NCI-H1105 treated with DMSO at 0.1 percent for 48 hours (cell line): ENCODE data around the gene TUT4.

Source experiments
- DNase-seq: peaks from one replicate; lab custom pipeline; 2025; lab: John Stamatoyannopoulos, UW

The TUT4 gene

DNA sequence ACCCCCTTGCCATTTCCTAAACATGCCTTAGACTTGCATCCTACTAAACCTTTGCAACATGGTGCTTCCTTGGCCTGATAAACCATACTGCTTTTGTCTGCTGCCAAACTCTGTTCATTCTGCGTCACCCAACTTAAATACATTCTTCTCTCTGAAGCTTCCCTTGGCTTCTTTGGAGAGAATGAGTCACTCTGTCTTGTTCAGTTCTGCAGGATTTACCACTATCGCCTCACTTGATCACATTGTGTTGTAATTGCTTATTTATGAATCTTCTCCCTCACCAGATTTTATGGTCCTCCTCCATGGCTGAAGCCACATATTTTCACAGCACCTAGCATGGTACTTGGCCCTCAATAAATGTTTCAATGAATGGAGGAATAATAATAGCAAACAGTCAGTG, 21.7 kb upstream of the TUT4 start:
- DNase-seq, result no peak

DNA sequence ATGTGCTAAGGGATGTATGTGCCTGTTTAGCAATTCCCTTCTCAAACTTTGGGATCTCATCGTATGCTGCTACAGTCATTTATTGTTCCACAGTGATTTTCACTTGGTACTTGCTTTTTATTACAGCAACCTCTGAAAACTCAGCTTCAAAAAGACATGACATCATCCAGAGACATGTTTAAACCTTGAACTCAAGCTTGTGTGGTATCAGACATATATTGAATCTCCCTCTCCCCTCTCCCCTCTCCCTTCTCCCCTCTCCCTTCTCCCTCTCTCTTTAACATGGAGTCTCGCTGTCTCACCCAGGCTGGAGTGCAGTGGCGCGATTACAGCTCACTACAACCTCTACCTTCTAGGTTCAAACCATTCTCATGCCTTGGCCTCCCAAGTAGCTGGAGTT, 19.5 kb upstream of the TUT4 start:
- no peak for DNase-seq

DNA sequence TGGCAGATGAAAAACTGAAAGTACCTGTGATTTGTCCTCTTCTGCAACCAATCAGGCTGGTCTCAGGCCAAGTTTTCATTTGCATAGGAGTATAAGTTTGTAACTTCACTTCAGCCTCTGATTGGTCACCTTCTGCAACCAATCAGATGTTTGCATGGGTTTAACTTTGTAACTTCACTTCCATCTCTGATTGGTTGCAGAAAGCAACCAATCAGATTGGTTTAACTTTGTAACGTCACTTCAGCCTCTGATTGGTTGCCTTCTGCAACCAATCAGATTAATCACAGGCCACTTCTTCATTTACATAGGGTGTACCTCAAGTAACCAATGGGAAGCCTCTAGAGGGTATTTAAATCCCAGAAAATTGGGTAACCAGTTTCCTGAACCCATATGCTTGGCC, 18.9 kb upstream of the TUT4 start:
- no peak for DNase-seq

DNA sequence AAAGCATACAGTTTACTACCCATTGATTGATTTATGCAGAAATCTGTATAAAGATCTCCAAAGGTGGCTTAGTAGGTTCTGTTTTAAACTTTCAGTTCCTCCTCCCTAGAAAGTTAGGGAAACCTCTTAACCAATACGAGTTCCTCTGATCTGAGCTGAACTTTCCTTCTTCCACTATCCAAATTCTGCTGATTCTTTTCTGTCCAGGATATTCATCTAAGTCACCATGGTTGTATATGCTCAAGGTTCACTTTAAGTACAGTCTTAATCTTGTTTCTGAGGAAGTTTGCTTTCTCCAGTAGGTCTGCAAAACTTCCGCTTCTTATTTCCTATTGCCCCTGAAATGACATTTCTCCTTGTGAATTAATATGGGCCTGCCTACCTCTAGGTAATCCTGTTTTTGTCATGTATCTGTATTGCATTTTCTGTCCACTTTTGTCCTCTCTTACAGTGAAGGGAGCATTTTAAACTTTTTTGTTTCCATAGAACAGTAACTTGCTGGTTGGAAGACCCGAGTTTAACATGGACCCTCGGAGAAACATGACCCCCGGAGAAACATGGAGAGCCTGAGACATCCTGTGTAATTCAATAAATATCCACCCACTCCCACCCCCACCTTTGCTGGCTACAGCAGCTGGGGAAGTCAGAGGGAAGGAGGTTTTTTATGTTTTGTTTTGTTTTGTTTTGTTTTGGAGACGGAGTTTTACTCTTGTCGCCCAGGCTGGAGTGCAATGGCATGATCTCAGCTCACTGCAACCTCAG, 16.7 kb upstream of the TUT4 start:
- DNase-seq, result no peak

DNA sequence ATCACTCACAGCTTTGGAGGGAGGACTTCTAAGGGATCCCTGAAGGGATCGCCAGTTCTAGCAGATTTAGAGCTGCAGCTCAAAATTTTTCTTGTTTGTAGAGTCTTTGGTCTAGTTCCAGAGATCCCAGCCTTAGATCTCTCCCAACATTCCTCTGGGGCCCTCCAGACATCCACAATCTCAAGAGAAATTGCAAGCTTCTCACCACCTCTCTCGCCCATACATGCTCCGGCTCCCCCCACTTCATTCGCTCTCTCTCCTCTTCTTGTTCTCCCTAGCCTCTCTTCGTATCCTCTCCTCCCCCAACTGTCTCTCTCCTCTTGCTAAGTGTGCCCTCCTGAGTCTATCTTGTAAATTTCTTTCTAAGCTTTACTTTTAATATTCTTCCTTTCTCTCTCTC, 15.1 kb upstream of the TUT4 start:
- no peak for DNase-seq

DNA sequence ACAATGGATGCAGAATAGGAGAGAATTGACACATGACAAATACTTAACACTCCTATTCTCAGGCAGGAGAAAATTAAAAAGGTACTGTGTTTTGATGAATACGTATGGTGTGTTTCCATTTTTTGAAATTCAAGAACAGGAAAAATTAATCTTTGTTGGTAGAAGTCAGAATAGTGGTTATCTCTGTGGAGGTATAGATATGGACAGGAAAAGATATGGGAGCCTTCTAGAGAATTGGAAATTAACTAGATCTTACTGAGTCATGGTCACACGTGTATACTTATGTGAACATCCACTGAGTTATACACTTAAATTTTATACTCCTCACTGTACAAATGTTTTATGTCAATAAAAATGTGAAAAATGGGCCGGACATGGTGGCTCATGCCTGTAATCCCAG, 9.9 kb upstream of the TUT4 start:
- no peak for DNase-seq

DNA sequence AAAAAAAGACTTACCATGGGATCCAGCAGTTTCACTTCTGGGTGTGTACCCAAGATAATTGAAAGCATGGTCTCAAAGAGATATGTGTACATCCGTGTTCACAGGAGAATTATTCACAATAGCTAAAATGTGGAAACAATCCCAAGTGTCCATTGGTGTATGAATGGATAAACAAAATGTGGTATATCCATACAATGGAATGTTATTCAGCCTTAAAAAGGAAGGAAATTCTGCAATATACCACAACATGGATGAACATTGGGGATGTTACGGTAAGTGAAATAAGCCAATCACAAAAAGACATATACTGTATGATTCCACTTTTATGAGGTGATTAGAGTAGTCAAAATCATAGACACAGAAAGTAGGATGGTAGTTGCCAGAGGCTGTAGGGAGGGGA, 7.0 kb upstream of the TUT4 start:
- no peak for DNase-seq

DNA sequence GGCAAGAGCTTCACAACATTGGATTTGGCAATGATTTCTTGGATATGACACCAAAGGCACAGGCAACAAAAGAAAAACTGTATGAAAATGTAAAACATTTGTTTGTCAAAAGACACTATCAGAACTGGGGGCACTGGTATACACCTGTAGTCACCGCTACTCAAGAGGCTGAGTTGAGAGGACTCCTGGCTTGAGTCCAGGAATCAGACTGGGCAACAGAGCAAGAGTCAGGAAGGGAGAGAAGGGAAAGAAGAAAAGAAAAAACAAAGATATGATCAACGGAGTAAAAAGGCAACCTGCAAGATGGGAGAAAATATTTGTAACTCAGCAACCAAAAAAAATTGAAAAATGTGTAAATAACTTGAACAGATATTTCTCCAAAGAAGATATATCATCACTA, 6.0 kb upstream of the TUT4 start:
- DNase-seq, result peak; percentile 75

DNA sequence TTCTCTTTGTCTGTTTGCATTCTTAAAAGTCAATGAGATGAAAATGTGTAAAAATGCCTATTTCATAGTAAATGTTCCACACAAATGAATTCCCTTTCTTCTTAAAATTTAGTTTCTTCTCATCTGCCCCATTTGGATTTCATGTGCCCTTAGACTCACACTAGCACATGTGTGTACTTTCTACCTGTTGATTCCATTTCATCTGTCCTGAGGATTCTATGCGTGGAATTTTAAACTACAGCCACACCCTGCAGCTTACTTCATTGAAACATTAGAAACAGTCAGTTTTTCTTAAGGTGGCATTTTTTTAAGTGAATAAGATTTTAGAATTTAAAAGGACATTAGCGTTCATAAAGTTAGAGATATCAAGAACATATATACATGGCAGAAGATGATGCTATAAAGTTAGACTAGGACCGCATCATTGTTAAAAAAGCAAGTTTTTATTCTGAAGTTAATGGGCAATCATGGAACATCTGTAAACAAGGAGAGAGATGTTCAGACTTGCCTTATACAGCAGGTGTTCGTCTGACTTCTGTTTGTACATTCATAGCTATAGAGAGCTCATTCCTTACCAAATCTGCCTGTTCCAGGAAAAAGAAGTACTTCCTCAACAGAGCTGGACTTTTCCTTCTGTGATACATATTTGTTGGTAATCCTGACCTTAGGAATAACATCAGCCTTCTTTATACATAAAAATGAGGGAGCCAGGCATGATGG, 3.9 kb upstream of the TUT4 start:
- DNase-seq, result peak; percentile 52

DNA sequence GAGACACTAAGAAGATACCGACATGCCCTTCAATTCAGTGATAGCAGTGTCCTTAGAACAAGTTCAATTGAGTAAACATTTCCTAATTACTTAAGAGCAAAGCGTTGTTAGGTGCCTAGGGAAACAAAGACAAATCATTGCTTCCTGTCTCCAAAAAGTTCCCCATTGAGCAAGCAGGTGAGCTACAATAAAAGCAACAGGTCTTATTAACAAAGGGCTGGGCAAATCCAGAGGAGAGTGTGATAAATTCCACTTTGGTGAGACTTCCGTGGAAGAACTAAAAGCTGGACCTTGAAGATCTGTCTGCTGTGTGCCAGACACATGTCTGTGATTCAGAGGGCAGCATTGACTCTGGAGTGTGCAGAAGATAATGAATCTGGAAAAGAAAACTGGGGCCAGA, 1.9 kb upstream of the TUT4 start:
- DNase-seq, result peak; percentile 8

DNA sequence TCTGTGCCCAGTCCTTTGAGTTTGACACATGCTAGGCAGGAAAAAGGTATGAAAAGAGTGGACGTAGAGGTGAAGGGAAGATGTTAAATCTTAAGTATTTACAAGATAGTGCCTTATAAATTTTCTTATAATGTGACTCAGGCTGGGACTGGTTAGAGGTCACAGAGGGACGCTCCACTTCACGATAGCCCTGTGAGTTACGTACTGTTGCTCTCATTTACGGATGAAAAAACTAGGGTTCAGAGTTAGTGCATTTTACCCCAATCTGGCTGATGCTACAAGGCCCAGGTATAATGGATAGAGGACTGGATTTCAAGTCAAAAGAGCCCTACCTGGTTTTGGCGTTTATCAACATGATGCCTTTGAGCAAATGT, 1.4 kb upstream of the TUT4 start:
- no peak for DNase-seq

DNA sequence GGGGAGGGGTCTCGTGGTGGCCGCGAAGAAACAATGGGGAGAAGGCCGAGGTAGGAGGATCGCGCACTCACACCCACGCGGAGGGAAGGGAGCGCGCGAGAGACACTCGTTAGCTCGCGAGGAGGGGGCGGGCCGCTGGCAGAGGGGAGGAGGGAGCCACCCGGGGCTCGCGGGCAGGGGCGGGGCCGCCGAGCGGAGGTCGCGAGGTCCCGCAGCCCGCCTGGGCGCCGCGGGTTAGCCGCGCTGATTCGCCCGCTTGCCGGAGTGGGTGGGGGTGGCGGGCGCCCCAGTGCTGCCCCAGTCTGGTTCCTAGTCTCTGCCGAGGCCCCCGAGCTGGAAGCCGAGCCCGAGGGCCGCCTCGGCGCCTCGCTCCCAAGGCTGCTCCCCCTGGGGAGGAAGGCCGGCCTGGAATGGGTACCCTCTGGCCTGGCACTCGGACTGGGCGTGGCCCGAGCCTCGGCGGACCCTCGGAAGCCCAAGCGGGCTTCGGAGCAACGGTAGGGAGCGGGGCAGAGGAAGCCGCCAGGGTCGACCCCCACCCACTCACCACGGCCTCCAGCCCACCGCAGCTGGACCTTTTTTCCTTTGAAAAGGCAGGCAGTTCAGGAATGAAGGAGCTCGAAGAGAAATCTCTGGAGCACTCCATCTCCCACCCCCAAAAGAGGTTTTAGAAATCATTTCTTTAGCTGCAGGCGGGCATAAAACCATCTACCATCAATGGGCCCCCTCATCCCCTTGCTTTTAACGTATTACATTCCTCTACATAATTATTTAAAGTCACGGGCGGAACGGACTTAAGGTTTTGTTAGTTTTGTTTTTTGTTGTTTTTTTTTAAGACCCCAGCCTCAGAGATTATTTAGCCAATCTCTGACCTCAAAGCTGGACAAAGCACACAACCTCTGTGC, 722 bp upstream of the TUT4 start:
- peak; percentile 84 for DNase-seq

DNA sequence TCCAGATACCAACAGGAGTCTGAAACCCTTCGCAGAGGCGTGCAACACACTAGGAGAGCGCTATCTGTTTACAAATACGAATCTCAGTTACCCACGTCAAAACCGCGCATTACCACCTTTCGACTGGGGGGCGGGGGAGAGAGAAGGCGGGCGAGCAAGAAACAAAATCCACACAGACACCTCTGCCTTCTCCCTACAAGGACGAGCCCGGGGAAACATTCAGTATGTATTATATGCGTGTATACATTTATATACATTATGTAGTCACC, 722 bp downstream of the TUT4 start:
- DNase-seq, result peak; percentile 65

DNA sequence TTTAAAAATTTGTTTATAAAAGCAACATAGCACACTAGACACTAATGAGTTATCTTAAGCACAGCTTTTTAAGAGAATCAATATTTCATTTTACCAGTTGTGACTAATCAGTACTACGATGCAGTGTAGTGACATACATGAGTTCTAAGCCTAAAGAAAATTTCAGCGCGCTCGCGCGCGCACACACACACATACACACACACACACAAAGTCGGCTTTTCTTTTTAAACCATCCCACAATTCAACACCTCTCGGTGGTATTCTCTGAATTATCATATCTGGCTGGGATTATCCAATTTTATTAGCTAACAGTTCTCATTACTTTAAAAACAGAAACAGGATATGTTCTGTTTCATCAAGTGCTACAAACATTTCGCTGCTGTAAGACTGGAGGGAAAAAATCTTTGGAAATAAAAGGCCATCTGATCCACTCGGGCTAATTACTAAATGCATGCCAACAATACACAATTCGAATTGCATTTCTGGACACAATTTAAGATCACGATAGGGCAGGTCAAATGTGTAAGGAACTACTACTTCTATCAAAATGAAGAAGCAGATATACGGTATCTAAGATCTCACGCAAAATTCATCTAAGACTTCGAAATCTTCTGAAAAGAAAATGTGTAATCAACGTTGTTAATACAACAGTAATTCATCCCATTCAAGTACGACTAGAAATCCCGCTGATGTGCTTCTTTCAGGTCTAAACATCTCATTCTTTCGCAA, 1.2 kb downstream of the TUT4 start:
- peak; percentile 54 for DNase-seq

DNA sequence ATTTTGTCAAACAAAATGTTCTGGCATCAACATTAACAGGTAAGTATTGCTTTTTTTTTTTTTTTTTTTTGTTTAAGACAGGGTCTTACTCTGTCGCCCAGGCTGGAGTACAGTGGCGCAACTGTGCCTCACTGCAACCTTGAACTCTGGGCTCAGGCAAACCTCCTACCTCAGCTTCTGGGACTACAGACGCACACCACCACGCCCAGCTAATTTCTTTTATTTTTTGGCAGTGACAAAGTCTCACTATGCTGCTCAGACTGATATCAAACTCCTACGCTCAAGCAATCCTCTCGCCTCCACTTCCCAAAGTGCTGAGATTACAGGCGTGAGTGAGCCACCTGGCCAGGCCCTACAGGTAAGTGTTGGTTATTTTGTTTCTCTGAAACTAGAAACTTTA, 2.4 kb downstream of the TUT4 start:
- DNase-seq, result no peak

DNA sequence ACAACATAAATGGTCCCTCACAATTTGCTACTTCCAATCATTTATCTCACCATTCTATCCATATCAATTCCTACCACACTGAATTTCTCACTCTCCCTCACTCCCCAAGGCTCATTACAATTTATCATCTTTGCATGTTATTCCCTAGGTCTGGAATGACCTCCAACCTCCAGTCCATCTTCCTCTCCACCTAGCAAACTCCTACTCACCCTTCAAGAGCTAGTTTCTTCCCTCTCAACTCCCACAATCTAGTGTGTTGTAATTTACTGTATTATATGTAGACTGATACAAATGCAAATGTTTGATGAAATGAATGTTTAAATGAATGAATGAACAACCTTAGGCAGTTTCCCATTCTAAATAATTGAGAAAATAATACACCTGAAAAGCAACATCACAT, 3.6 kb downstream of the TUT4 start:
- DNase-seq, result no peak

DNA sequence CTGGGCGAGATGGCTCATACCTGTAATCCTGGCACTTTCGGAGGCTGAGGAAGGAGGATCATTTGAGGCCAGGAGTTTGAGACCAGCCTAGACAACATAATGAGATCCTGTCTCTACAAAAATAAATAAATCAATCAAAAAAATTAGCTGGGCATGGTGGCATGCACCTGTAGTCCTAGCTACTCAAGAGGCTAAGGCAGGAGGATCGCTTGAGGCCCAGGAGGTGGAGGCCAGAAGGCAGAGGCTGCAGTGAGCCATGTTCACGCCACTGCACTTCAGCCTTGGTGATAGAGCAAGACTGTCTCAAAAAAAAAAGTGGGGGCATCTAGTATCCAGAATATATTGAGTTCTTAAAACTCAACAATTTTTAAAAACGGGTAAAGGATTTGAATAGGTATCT, 6.0 kb downstream of the TUT4 start:
- no peak for DNase-seq

DNA sequence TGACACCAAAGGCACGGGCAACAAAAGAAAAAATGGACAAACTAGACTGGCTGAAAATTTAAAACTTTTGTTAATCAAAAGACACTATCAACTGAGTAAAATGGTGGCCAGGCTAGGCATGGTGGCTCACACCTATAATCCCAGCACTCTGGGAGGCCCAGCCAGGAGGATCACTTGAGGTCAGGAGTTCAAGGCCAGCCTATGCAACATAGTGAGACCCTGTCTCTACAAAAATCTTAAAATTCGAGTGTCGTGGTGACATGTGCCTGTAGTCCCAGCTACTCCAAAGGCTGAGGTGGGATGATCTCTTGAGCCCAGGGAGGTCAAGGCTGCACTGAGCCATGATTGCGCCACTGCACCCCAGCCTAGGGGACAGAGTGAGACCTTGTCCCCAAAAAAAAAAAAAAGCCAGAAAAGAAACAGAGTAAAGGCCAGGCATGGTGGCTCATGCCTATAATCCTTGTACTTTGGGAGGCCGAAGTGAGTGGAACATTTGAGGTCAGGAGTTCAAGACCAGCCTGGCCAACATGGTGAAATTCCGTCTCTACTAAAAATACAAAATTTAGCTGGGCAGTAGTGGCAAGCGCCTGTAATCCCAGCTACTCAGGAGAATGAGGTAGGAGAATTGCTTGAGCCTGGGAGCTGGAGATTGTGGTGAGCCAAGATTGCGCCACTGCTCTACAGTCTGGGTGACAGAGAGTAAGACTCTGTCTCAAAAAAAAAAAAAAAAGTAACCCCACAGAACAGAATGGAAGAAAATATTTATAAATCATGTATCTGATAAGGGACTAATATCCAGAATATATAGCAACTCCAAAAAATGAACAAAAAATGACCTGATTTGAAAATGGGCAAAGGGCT, 8.0 kb downstream of the TUT4 start:
- no peak for DNase-seq

DNA sequence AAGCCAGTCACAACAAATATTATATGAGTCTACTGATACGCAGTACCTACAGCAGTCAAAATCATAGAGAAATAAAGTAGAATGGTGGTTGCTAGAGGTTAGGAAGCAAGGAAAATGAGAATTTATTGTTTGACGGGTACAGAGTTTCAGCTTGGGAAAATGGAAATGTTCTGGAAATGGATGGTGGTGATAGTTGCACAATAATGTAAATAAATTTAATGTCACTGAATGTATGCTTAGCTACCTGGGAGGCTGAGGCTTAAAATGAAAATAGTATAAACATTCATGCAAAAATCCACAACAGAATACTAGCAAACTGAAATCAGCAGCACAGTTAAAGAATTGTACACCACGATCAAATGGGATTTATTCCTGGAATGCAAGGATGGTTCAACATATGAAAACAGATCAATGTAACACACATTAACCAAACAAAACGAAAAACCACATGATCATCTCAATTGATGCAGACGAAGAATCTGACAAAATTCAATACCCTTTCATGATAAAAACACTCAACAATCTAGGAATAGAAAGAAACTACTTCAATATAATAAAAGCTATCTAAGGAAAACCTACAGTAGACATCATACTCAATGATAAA, 10.7 kb downstream of the TUT4 start:
- DNase-seq, result no peak

DNA sequence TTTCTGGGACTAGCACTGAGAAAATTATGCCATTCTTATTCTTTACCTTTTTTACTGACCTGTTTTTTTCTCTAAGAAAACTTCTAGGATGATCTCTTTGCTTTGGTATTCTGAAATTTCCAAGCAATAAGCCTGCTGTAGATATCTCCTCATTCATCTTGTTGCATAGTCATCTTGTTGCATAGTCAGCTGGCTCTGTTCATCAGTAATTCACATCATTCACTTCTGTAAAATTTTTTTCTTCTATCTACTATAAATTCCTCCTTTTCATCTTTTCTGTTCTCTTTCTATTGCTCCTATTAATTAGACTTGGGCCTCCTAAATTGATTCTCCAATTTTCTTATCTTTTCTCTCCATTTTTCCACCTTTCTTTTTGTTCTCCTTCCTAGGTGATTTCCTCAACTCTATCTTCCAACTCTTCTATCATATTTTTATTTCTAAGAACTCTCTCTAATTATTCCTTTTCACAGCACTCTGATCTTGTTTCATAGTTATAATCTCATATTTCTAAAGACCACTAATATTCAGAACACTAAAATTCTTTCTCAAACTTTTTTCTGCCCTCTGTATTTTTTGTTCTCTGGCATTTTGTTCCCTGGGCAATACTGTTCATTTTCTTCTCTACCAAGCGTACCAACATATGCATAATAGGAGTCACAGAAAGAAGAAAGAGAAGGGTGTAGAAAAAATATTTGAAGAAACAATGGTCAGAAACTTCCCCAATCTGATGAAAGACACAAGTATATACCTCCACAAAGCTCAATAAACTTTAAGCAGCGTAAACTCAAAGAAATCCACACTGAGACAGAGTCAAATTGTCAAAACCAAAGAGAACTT, 17.7 kb downstream of the TUT4 start:
- DNase-seq, result no peak
